ENCODE measurements around the gene YWHAQ. TPM values are rescaled to one million over a fixed set of nuclear protein-coding genes. Genes with fewer than 3 reads are reported as not detected.

YWHAQ gene
- total RNA-seq, 1 donor from 2014 or later, result 164 TPM

DNA sequence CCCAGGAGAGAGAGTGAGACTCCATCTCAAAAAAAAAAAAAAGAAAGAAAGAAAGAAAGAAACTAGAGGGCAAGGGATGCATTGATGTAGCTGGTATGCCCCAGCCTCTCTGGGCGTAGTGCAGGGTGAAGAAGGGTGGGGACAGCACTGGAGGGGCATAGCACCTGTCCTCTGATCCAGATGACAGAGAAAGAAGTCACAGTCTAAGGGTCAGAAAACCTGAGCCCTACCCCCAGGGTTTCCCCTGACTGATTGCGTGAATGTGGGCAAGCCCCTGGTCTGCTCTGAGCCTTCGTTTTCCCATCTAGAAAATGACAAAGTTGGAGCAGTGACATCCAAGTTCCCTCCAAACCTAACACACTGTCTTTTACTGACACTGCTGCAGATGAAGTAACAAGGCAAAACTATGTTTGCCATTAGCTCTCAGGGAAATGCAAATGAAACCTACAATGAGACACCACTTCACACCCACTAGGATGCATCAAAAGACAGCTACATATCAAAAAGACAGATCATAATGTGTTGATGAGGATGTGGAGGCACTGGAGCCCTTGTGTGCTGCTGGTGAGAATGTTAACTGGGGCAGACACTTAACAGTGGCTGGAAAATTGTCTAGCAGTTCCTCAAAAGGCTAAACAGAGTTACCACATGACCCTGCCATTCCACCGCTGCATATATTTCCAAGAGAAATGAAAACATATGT lies 19.5 kb upstream of the YWHAQ start:
- peaks cover 7% of the 10 kb centered on the region for H3K4me1 Mint-ChIP-seq
- no peak for DNase-seq

DNA sequence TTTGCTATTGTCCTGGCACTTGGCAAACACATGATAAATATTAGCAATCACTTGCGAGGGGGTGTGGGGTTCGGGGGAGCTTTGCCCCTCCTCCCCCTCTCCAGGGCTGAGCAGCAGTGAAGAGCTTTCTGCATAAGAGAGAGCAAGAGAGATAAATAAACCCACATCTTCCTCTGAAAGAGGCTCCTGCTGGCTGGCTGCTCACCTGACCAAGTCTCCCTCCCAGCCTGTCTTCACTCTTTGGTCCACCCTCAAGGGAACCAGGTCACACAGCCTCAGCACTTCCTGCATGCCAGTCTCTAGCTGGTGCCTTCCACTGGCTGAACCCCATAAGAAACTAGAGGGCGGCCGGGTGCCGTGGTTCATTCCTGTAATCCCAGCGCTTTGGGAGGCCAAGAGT lies 18.5 kb upstream of the YWHAQ start:
- no peaks in the 10 kb centered on the region for H3K36me3 Mint-ChIP-seq (ENCODE audit: low read depth)
- H3K27me3 Mint-ChIP-seq, result peaks cover 14% of the 10 kb centered on the region
- ChIA-PET POLR2A (interaction anchor here (0.5 kb wide), 1 partner anchor 529 kb away, joined by 4 read pairs; no protein-coding TSS in a partner anchor), CTCF (no interaction called here)
- H3K27ac Mint-ChIP-seq, result no peak overlapping the region
- H3K9me3 Mint-ChIP-seq, result no peaks in the 10 kb centered on the region
- H3K4me1 Mint-ChIP-seq, result peaks cover 7% of the 10 kb centered on the region
- ATAC-seq (ENCODE audit: low read depth) (no peak), DNase-seq (no peak)
- no peak overlapping the region for H3K4me3 Mint-ChIP-seq
- intact Hi-C loops (cut with micrococcal nuclease), result no loop called here
- TF ChIP-seq, protein P1, sequence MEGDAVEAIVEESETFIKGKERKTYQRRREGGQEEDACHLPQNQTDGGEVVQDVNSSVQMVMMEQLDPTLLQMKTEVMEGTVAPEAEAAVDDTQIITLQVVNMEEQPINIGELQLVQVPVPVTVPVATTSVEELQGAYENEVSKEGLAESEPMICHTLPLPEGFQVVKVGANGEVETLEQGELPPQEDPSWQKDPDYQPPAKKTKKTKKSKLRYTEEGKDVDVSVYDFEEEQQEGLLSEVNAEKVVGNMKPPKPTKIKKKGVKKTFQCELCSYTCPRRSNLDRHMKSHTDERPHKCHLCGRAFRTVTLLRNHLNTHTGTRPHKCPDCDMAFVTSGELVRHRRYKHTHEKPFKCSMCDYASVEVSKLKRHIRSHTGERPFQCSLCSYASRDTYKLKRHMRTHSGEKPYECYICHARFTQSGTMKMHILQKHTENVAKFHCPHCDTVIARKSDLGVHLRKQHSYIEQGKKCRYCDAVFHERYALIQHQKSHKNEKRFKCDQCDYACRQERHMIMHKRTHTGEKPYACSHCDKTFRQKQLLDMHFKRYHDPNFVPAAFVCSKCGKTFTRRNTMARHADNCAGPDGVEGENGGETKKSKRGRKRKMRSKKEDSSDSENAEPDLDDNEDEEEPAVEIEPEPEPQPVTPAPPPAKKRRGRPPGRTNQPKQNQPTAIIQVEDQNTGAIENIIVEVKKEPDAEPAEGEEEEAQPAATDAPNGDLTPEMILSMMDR (IDR thresholded peaks at IDR 0.05), result no peak

More for the DNA sequence above, 19.5 kb upstream of the YWHAQ start:
- CTCF ChIA-PET, result no interaction called here
- Mint-ChIP-seq H3K27ac (no peak overlapping the region), H3K4me3 (no peak overlapping the region), H3K27me3 (peaks cover 14% of the 10 kb centered on the region), H3K9me3 (no peaks in the 10 kb centered on the region), H3K36me3 (ENCODE audit: low read depth) (no peaks in the 10 kb centered on the region)
- TF ChIP-seq, protein P1 (IDR thresholded peaks at IDR 0.05), result no peak
- ATAC-seq (ENCODE audit: low read depth), result no peak
- intact Hi-C loops (cut with micrococcal nuclease), result no loop called here
- POLR2A ChIA-PET, result no interaction called here

DNA sequence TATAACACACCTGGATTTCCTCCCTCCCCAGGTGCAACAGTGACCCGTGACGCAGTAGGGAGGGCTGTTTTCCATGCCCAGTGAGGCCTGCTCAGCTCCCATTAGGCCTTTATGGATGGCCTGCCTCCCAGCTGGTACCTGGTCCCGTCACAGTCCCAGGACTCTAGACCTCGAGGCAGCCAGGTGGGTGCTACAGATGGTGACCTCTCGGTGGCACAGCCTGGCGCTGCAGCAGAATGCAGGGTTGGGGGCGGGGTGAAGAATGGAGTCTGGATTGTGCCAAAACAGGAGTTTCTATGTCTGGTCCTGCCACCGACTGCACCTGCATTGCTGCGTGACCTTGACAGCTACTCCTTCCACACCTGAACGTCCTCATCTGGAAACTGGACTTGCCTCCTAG lies 18.0 kb upstream of the YWHAQ start:
- Mint-ChIP-seq H3K27me3 (peaks cover 14% of the 10 kb centered on the region), H3K36me3 (ENCODE audit: low read depth) (no peaks in the 10 kb centered on the region), H3K4me3 (no peak overlapping the region), H3K27ac (no peak overlapping the region), H3K9me3 (no peaks in the 10 kb centered on the region), H3K4me1 (peaks cover 7% of the 10 kb centered on the region)
- ATAC-seq (ENCODE audit: low read depth) (no peak), DNase-seq (no peak)
- intact Hi-C loops (cut with micrococcal nuclease), result no loop called here
- TF ChIP-seq, protein P1 (IDR thresholded peaks at IDR 0.05), result no peak
- CTCF ChIA-PET, result no interaction called here
- POLR2A ChIA-PET, result no interaction called here

DNA sequence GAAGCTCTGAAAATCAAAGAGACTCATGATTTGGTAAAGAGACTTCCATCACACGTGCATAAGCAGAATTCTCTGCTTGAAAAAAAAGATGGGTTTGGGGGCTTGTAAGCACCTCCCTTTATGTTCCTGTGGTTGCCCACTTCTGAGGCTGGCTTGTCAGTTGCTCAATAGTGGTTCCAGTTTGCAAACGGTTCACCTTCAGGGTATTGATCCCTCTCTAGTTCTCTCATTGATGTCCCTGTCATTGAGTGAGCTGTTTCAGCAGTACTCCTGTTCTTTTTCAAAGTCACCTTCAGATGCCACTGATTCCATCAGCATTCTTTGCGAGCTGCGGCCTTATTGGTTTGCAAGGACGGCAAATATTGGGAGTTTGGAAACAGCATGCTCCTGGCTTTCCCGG lies 17.1 kb upstream of the YWHAQ start:
- POLR2A ChIA-PET, result no interaction called here
- TF ChIP-seq, protein P1 (IDR thresholded peaks at IDR 0.05), result no peak
- H3K4me1 Mint-ChIP-seq, result peaks cover 12% of the 10 kb centered on the region
- no peak overlapping the region for H3K27ac Mint-ChIP-seq
- intact Hi-C loops (cut with micrococcal nuclease), result no loop called here
- no peak for ATAC-seq (ENCODE audit: low read depth)
- CTCF ChIA-PET, result no interaction called here
- no peak overlapping the region for H3K4me3 Mint-ChIP-seq
- H3K9me3 Mint-ChIP-seq, result no peaks in the 10 kb centered on the region
- no peak for DNase-seq
- no peaks in the 10 kb centered on the region for H3K36me3 Mint-ChIP-seq (ENCODE audit: low read depth)
- H3K27me3 Mint-ChIP-seq, result peaks cover 14% of the 10 kb centered on the region

DNA sequence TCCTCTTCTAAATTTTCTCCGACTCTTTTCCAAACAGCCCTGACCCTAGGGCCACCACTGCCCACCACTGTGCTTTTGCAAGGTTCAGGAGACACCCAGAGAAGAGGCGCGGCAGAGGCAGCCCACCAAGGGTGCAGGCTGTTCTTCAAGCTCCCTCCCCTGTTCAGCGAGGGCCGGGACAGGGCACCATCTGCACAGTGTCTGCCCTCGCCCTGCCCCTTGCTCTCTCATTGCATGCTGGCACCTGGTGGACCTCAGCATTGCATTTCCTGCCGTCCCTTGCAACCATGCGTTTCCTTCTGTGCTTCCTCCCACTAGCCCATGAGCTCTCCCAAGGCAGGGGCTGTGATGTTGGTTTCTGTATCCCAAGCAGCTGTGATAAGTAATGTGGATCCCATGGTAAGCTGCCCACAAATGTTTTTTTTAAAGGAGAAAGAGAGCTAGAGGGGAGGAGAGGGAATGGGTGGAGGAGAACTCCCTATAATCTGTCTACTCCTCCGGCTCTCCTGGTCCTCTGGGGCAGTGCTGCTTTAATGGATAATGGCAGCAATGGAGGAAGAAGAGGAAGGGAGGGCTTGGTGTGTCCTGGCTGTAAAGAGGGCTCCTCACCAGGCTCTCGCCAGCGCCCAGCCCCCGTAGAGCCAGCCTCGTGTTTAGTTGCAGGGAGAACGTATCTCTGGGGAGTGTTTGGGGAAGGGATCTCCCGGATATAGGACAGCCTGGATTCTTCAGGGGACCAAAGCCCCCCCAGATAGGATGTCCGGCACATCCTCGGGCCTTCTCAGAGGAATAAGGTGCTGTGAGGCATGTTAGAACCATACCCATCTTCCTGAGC lies 15.6 kb upstream of the YWHAQ start:
- ATAC-seq (ENCODE audit: low read depth) (no peak), DNase-seq (no peak)
- CTCF ChIA-PET, result no interaction called here
- peaks cover 16% of the 10 kb centered on the region for H3K27me3 Mint-ChIP-seq
- H3K9me3 Mint-ChIP-seq, result no peaks in the 10 kb centered on the region
- no peaks in the 10 kb centered on the region for H3K36me3 Mint-ChIP-seq (ENCODE audit: low read depth)
- no peak overlapping the region for H3K4me3 Mint-ChIP-seq
- peaks cover 19% of the 10 kb centered on the region for H3K4me1 Mint-ChIP-seq
- H3K27ac Mint-ChIP-seq, result no peak overlapping the region
- intact Hi-C loops (cut with micrococcal nuclease), result no loop called here
- POLR2A ChIA-PET, result no interaction called here
- TF ChIP-seq, protein P1 (IDR thresholded peaks at IDR 0.05), result no peak

Measured in activated B cell treated with CpG ODN at 0.5 μM for 24 hours (primary cell).